DMS 273 (cell line): ENCODE results near the gene APOA4.

Experiments used
- DNase-seq: peaks from one replicate; lab custom pipeline; 2025; ENCODE audit not compliant: unreplicated experiment; lab: John Stamatoyannopoulos, UW

APOA4 gene

DNA sequence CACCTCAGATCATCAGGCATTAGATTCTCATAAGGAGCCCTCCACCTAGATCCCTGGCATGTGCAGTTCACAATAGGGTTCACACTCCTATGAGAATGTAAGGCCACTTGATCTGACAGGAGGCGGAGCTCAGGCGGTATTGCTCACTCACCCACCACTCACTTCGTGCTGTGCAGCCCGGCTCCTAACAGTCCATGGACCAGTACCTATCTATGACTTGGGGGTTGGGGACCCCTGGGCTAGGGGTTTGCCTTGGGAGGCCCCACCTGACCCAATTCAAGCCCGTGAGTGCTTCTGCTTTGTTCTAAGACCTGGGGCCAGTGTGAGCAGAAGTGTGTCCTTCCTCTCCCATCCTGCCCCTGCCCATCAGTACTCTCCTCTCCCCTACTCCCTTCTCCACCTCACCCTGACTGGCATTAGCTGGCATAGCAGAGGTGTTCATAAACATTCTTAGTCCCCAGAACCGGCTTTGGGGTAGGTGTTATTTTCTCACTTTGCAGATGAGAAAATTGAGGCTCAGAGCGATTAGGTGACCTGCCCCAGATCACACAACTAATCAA lies 8.8 kb upstream of the APOA4 start:
- DNase-seq: no peak

DNA sequence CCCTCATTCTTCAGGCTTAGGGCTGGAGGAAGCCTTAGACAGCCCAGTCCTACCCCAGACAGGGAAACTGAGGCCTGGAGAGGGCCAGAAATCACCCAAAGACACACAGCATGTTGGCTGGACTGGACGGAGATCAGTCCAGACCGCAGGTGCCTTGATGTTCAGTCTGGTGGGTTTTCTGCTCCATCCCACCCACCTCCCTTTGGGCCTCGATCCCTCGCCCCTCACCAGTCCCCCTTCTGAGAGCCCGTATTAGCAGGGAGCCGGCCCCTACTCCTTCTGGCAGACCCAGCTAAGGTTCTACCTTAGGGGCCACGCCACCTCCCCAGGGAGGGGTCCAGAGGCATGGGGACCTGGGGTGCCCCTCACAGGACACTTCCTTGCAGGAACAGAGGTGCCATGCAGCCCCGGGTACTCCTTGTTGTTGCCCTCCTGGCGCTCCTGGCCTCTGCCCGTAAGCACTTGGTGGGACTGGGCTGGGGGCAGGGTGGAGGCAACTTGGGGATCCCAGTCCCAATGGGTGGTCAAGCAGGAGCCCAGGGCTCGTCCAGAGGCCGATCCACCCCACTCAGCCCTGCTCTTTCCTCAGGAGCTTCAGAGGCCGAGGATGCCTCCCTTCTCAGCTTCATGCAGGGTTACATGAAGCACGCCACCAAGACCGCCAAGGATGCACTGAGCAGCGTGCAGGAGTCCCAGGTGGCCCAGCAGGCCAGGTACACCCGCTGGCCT lies 7.2 kb upstream of the APOA4 start:
- no peak for DNase-seq

DNA sequence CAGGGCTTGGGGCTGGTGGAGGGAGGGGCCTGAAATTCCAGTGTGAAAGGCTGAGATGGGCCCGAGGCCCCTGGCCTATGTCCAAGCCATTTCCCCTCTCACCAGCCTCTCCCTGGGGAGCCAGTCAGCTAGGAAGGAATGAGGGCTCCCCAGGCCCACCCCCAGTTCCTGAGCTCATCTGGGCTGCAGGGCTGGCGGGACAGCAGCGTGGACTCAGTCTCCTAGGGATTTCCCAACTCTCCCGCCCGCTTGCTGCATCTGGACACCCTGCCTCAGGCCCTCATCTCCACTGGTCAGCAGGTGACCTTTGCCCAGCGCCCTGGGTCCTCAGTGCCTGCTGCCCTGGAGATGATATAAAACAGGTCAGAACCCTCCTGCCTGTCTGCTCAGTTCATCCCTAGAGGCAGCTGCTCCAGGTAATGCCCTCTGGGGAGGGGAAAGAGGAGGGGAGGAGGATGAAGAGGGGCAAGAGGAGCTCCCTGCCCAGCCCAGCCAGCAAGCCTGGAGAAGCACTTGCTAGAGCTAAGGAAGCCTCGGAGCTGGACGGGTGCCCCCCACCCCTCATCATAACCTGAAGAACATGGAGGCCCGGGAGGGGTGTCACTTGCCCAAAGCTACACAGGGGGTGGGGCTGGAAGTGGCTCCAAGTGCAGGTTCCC lies 6.5 kb upstream of the APOA4 start, which contains the start of gene APOC3:
APOC3 (plus strand) TSS at position 383 of the 659 bp plus-strand sequence. CDS start 676 bp downstream, outside the sequence.
- no peak for DNase-seq

DNA sequence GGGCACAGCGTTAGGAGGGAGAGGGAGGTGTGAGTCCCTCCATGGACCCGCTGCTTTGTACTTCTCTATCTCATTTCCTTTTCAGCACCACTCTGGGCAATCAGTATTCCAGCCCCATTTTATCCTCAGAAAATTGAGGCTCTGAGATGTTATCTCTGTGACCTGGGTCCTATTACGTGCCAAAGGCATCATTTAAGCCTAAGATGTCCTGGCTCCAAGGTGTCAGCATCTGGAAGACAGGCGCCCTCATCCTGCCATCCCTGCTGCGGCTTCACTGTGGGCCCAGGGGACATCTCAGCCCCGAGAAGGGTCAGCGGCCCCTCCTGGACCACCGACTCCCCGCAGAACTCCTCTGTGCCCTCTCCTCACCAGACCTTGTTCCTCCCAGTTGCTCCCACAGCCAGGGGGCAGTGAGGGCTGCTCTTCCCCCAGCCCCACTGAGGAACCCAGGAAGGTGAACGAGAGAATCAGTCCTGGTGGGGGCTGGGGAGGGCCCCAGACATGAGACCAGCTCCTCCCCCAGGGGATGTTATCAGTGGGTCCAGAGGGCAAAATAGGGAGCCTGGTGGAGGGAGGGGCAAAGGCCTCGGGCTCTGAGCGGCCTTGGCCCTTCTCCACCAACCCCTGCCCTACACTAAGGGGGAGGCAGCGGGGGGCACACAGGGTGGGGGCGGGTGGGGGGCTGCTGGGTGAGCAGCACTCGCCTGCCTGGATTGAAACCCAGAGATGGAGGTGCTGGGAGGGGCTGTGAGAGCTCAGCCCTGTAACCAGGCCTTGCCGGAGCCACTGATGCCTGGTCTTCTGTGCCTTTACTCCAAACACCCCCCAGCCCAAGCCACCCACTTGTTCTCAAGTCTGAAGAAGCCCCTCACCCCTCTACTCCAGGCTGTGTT lies 5.8 kb upstream of the APOA4 start:
- no peak for DNase-seq

DNA sequence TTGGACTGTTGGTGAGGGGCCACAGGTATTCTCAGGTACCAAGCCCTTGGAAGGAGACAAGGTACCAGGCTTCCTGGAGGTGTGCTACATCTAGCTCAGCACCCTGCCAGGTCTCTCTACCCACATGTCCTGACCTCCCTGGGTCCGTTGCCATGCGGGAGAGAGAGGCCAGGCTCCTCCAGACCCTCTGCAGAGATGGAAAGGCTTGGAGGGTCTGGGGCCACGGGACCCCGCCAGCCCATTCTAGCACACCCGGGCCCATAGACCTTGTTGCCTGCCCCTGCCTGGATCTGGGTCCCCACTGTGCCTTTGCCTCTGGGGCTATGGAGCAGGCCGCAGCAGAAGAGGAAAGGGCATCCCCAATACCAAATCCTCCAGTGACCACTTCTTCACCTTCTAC lies 4.4 kb upstream of the APOA4 start:
- no peak for DNase-seq

DNA sequence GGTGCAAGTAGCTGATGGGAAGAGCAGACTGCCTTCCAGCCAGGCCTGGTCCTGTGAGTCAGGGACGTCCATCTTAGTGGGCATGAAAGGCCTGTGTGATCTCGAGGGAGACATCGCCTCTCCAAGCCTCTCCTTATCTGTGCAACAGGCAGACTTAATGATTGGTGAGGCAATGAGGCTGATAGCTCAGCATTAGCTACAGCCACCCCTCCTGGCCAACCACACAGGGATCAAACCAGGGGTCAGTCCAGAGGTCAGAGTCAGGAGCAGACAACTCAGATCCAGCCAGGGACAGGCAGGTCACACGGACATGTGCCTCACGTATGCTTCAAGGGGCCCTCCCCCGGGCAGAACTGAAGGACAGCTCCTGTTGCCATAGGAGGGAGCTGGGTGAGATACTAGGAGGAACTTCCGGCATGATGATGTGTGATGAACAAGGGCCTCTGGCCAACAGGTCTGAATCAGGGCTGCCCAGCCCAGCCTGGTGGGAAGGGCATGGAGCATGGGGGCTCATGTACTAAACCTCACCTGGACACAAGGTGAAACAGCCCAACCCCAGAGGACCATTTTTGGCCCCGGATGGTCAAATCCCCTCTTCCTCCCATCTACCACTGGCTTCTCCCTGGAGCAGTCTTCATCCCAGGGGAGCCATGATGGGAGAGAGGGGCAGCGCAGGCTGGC lies 3.8 kb upstream of the APOA4 start:
- DNase-seq: no peak

DNA sequence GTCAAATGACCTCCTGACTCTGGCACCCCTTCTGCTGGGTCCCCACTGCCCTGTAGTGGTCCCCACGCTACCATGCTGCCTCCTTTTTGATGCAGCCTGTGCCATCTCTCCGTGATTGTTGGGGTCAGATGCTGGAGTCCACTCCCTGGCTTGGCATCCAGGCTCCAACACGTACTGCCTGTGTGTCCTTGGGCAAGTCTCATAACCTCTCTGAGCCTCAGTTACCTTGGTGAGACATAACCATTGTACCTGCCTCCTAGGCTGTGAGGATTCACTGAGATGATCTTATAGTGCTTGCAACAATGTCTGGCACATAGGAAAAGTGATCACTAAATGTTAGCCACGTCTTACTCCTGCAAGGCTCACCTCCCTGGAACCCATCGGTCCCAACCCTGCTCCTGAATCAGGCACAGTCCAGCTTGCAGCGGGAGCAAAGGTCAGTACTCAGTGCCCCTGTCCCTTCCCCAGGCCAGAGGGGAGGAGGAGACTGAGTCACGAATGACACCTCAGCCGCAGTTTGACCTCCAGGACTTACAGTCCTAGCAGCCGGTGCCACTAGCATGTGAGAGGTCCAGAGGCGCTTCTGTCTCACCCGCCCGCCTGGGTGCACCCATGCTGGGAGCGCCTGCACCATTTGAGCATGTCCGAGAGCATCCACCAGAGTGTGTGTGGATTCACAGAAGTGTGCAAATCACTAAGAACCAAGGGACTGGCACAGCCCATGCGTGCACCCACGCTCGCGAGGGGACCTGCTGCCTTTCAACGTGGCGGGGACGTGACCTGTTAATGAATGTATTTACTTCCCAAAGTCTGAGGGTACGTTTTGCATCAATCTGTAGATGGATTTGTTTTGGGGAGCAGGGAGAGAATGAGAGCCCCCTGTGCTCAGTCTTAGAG lies 3.0 kb upstream of the APOA4 start:
- DNase-seq: no peak

DNA sequence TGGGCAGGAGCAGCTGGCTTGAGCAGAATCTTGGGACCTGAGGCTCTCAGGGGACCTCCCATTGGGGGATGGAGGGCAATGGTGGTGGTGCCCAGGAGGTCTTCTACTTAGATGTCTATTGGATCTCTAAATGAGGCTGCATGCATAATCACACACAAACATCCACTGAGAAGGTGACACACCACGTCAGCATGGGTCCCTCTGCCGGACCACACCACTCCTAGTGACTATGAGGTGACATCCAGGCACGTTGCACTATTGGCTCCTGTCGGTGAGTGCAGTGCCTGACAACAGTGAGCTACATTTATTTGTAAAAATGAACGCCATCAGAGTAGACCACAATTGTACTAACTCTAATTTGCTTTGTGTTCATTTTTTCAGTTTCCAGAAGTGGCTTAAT lies 2.3 kb upstream of the APOA4 start:
- no peak for DNase-seq

DNA sequence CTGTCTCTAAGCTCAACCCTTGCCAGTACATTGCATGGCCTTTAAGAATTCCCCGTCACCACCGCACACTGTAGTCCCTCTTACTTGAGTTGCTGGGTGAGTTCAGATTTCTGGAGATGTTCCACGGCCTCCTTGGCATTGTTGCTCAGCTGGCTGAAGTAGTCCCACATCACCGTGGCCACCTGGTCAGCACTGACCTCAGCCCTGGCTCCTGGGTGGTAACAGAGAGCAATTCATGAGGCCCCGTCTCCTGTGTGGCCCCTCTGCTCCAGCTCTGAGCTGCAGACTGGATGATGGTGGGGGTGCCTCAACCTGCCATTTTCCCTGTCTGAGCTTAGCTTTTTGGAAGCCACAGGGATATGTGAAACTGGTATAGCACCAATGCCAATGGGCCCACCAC lies 529 bp downstream of the APOA4 start:
- no peak for DNase-seq

DNA sequence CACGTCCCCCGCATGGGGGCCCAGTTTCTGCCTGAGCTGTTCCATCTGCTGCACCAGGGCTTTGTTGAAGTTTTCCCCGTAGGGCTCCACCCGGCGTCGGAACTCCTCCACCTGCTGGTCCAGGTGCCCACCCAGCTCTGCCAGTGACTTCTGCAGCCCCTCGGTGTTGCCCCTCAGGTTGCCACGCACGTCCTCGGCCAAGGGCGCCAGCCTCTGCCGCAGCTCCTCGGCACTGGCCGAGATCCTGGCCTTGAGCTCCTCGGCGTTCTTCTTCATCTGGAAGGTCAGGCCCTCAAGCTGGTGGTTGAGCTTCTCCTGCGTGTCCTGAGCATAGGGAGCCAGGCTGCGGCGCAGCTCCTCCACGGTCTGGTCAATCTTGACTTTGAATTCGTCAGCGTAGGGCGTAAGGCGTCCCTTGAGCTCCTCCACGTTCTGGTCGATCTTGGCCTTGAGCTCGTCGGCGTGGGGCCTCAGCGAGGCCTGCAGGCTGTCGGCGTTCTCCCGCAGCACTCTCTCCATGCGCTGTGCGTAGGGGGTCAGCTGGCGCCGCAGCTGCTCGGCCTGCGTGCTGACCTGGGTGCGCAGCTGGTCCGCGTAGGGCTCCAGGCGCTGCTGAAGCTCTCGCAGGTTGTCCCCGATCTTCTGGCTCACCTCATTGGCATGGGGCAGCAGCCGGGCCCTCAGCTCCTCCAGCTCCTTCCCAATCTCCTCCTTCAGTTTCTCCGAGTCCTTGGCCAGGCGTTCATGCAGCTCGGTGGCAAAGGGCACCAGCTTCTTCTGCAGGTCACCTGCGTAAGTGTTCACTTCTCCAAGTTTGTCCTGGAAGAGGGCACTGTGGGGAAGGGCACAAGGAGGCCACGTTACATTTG lies 1.8 kb downstream of the APOA4 start:
- no peak for DNase-seq

DNA sequence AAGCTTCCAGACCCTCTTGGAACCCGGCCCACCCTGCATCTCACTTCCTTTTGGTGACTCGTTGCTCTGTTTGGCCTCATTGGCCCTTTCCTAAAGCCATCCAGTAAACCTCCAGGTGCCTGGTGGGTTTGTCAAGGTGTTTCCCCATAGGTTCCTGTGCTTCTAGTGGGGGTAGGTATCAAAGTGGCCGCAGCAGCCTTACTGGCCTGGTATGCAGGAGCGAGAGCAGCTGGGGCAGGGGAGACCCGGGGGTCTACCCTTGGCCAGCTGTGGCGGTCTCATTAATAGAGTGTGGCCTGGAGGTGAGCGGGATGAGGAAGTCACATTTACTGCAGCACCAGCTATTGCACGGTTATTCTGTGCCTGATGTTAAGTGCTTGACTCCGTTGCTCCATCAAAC lies 4.1 kb downstream of the APOA4 start:
- no peak for DNase-seq

DNA sequence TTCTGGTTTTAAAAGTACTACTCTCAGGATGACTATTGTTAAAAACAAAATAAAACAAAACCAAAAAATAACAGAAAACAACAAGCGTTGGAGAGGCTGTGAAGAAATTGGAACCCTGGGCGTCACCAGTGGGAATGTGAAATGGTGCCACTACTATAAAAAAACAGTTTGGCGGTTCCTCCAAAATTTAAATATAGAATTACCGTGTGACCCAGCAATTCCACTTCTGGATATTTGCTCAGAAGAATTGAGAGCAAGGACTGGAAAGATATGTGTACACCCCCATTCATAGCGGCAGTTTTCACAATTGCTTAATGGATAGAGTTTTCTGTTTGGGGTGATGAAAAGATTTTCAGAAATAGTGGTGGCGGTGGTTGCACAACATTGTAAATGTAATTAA lies 8.6 kb downstream of the APOA4 start:
- no peak for DNase-seq

DNA sequence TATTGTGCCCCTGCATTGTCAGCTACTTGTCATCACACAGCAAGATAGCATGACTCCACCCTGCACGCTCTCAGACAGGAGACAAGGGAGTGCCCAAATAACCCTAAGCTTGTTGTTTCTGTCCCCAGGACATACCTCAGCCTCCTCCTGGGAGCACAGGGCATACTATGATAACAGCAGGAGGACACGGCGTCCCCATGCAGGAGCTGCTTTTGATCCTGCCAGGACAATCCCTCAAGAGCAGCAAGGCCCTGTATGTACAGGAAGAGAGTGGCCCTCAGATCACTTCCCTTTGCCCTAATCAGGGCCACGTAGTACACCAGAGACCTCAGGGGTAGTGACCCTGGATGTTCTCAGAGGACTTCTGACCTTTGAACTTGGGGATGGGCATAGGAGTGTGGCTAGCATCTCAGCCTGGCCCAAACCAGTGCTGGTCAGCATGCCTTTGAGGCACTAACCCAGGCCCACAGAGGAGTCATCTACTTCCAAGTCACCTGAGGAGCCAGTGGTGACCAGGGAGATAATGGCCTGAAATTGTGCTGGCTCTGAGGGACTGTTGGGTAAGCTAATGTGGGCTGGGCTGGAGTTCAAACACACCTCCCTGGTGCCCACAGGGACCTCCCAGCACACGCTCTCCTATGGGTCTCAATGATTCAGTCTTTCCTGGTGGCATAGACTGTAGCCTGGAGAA lies 9.2 kb downstream of the APOA4 start:
- no peak for DNase-seq

DNA sequence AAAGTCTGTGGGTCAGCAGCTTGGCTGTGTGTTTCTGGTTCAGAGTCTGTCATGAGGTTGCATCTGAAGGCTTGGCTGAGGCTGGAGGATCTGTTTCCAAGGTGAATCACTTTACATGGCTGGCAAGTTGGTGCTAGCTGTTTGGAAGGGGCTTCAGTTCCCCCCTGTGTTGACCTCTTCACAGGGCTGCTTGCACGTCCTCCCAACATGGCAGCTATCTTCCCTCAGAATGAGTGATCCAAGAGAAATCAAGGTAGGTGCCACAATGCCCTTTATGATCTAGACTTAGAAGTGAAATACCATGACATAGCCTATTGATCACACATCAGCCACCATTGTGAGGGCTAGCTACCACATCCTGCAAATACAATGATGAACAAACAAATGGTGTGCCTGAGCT lies 9.9 kb downstream of the APOA4 start:
- no peak for DNase-seq

DNA sequence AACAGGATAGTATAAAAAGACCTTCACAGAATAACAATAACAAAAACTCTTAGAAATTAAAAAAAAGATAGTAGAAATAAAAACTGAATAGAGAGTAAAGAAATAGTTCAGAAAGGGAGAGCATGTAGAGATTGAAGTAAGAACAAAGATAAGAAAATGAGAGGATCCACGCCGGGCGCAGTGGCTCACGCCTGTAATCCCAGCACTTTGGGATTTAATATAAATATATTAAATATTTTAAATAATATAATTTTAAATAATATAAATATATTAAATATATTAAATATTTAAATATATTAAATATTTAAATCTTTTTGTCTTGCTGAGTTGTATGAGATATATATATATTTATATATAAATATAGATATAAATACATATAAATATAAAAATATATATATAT lies 11.0 kb downstream of the APOA4 start:
- no peak for DNase-seq

DNA sequence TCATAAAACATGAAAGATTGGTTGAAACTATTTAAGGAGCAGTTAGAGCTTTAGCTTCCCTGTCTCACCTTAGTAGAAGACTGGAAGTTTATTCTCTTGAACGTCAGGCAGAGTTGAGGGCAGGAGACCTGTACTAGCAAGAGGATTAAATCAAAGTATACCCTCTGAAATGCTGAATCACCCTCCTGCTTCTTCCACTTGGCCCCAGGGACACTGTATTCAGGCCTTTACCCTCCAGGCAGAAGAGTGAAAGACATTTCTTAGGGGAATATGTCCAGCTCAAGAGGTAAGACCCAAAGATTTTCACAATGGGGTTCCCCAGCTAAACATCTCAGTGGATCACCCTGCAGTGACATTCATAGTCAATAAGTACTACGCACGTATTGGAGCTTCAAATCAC lies 11.9 kb downstream of the APOA4 start:
- no peak for DNase-seq

DNA sequence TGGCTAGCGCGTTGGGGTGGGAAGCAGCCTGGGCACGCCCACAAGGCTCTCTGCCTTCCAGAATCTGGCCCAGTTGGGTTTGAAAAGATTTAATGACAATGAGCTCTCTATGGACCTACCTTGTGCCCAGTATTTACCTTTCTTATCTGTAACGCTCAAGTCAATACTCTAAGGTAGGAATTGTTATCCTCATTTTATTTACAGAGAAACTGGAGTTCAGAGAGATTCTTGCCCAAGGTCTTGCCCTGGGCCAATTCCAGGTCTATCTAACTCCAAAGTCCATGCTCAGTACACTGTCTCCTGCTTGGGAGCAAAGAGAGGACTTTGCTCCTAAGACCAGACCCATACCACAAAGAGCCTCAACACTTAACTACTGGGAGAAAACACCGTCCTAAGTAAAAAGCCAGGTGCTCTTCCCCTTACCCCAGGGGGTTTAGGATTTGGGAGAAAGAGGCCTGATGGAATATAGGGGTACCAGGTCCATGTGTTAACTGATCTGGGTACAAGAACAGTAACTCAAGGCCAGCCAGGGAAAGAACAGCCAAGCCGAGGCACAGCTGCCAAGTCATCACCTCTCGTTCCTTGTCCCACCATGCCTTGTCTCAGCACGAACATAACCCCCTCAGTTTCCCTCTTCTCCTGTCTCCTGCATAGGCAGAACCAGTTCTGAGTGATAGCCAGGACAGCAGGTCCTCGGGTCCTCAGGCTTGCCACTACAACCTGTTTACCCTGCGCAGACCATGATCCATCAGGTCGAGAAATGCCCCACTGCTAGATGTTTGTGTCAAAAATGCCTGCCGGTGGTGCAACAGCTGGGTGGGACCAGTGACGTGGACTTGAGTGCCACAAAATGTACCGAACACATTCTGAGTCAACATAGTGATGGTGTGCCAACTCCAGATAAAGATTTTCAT lies 14.6 kb downstream of the APOA4 start:
- no peak for DNase-seq
